ENCODE results near the gene SLC28A3.

Gene SLC28A3

DNA sequence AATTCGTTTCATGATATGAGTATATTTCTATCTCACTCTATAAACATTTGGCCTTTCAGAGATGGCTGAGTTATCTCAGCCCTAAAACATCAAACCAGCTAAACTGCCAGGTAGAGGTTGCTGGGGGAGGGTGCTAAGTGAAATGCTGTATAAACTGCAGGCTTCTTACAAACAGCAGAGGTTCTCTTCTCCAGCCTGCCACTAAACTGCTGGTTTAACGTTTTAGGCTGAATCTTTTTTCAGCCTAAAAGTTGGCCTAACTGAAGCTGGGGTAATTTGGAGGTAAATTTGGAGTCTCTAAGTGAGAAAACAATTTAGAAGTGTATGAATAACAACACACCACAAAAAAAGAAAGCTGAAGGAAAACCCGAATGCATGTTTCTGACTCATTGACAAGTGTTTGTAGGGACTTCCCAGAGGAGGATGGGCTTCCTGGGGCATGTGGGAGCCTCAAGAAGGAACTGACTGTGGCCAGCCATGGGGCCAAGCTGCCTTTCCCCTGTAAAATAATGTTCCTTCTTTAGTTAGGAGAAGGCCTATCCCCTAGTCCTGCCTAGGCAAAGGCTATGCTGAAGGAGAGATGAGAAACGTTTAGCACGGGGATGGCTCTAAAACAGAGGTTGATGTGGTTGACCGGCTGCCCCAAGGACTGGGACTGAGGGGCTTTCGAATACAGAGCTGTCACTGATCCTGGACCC, 44.3 kb downstream of the SLC28A3 start:
- no peak for DNase-seq

DNA sequence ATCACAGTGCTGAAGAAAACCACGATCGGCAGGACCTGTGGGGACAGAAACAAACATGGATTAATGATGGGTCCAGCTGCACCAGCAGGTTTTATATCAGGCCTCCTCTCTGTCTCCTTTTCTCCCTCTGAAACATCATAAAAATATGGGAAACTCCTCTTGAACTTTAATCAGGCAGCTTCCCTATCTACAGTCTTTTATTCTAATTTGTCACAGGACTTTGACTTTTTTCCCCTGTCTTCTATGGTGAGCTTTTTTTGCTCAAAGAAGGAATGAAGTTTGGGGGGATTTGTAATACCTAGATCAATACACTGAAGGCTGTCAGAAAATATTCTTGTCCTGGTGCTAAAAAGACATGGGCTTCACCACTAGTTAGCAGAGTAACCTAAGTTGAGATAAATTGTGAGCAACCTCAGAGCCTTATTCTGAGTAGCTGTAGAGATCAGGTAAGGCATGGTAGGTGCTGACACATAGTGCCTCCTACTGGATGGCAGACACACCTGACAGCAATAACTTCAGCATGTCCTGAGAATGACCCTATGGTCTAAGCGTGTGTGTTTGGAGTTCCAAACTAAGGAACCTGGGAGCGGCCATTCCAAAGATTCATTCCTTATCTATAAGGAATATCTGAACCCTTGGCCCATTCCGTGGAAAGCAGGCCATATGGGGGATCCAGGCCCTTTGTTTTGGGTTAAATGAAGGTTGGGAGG, 46.2 kb downstream of the SLC28A3 start:
- DNase-seq, result no peak

DNA sequence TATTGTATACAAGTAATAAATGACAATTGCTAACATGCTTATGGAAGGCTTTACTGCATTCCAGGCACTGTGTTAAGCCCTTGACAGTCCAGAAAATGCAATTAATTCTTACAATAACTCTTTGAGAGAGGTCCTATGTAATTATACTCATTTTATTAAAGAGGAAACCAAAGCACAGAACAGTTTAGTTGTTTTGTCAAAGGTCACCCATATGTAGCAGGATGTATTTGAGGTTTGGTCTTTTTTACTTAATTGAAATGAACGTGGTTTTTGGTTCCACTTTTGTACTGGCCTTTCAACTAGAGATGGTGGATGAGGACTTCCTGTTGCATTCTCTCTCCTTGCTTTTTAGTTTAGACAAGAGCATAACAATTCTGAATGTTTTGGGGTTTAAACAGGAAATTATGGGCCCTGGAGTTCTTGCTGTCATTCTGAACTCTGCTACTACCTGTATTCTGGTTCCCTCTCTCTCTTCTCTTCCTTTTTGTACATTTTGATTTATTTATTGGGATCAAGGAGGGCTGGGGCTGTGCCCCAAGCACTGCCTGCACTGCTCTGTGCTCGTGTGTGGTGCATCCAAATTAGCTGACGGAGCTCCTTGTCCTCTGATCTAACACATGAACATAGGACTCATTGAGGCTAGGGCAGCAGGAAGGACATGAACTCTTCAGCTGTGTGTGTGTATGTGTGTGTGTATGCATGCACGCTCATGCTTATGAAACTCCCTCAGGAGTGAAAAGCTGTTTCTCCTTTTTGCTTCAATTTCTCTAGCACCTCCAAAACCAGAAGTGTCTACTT, 47.4 kb downstream of the SLC28A3 start:
- DNase-seq, result no peak

GRCh38 chr9:84285381-84285780, 55.2 kb downstream of the SLC28A3 start:
- no peak for DNase-seq

GRCh38 chr9:84283946-84284345, 56.6 kb downstream of the SLC28A3 start:
- DNase-seq, result no peak

GRCh38 chr9:84278130-84278529, 62.4 kb downstream of the SLC28A3 start:
- DNase-seq, result no peak

GRCh38 chr9:84277646-84278045, 62.9 kb downstream of the SLC28A3 start:
- no peak for DNase-seq

DNA sequence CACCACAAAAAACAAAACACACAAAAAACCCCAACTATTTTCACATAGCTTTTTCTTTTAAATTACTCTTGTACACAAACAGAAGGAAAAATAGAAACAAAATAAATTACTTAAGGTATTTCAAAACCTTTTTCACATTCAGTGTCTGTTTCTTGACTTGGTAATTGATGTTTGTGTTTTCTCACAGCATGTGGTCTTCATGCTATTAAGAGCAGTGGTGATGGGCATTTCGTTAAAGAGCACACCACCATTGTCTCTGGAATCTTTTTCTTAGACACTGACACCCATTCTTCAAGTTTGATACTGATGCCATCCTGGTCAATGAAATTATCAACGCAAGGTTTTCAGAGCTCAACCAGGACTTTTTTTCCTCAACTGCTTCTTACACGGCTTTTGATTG, 63.8 kb downstream of the SLC28A3 start:
- no peak for DNase-seq

DNA sequence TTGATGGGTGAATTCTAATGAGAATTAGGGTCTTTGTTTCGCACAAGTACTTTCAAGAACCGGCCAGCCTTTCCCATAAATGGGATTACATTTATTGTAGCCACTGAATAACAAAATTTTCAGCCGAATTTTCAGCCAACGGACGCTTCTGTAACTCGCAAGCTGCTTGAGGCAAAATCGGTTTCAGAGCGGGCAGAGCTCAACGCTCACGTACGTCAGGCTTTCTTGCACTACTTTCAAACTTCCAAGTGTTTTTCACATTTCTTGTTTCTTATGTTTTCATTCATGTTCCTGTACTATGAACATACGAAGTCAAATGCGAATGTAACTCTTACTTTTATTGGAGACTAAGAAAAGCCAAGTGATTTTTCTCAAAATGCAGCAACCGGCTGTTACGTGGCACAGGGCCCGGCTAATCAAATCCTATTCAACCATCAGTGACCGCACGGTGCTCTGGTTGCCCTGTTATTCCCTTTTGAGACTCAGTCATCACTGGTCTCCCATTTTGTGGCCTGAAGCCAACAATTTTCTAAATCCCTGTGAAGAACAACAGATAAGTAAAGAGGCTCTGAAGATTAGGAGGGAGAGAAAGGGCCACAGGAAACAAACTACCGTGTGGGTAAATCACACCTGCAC, 68.5 kb downstream of the SLC28A3 start:
- DNase-seq, result no peak

- no peak for DNase-seq
These were observed 69.0 kb downstream of the SLC28A3 start for GRCh38 chr9:84271531-84271900.

DNA sequence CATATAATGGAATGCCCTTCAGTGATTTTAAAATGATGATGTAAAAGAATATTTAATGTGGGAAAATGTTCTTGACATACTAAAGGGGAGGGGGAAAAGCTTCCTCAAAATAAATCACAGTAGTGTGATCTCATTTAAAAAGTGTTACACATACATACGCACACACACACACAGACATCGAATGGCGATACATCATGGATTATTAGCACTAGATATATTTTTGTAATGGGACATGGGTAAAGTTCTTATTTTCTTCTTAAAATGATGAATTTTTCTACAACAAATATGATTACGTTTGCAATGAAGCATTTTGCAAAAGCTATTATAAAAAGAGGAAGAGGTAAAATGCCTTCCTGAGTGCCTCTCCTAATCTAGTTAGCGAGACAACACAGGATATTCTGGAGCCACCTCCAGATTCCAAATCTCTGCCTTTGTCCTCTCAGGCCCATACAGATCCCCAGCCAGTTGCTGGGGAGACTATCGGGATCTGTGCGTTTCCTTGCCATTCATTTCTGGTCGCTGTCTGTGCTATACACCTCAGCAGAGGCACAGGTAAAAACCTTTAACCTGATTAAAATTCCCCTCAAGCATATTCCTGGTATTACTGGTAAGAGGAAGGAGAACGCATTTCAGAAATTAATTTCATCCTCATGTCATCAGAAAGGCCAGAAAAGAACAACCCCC, 69.6 kb downstream of the SLC28A3 start:
- DNase-seq, result no peak

DNA sequence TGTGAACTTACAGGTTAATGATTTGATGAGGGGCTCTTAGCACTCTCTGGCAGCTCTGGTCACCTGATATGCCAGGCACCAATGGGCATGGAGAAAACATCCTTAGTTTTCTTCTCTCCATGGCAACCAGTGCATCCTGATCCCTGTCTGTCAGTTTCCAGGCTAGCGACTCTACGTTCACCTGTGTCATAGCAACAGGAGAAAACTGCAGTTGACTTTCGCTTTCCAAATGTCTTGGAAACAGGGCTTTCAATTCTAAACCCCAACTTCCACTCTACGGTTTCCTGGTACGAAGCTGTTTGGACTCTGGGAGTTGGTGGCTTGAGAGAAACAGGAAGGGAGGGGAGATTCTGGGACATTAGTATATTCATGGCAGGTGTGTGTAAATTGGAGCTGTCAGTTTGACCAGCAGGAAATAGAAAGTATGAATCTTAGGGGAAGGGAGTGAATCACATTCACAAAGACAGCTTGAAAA, 74.4 kb downstream of the SLC28A3 start:
- no peak for DNase-seq

DNA sequence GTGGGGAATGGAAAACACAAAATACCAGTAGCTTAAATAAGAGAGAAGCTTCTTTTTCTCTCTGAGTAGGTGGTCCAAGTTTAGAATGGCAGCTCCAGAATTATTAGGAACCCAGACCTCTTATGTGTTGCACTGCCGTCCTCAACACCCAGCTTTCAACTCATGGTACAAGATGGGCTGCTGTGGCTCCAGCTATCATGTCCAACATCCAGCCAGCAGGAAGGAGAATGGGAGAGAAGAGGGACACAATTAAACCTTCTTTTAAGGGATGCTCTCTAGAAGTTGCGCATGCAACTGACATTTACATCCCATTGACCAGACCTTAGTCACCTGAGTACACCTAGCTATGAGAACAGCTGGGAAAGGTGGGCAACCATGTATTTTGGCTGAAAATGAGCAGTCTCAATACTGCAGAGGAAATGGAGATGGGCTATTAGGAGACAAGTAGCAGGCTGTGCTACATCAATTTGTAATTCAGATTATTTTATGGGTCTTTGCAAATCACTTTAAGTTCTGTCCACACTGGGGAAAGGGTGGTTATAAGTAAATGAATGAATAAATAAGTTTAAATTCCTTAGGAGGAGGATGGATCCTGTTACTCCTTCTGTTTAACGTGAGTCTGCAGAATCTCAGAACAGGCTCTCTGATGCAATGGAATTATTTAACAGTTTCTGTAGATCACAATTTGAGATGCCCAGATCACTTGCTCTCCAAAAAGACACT, 76.1 kb downstream of the SLC28A3 start:
- no peak for DNase-seq

GRCh38 chr9:84261070-84261746, 79.3 kb downstream of the SLC28A3 start:
- DNase-seq, result peak; percentile 25

GRCh38 chr9:84258371-84258770, 82.2 kb downstream of the SLC28A3 start:
- DNase-seq, result no peak

DNA sequence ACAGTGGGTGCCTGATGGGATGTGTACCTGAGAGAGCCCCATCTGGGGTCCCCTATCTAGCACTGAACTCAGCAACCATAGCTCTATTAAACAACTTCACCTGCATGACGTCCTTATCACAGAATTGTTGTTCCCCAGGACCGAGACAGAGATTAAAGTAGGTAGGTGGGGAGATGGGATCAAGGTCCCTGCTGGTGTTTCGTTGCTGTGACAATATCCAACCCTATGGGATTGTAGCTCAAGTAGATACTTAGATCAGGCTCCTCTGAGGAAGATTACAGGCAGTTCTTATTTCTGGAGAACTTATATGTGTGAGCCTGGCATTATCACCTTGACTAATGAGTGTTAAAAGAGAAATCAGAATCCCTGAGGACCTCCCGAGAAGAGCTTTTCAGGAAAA, 84.9 kb downstream of the SLC28A3 start:
- DNase-seq, result no peak

DNA sequence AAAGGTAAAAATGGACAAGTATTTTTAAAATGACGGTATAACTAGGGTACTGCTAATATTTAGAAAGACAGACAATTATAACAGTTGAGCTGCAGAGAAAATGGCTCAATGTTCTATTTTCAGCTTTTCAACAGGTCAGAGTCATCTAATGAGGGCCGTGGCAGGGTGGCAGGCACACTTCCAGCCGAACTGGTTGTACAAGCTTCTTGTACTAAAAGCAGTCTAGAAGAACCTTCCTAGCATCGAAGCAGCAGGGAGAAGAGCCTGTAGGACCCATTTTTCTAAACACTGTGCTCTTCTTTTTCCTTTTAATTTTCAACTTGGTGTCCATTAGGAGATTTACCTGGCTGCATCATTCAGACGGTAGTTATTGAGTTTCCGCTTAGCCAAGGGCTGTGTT, 85.6 kb downstream of the SLC28A3 start:
- no peak for DNase-seq

- DNase-seq, result no peak
These were observed 88.6 kb downstream of the SLC28A3 start for GRCh38 chr9:84251921-84252320.

DNA sequence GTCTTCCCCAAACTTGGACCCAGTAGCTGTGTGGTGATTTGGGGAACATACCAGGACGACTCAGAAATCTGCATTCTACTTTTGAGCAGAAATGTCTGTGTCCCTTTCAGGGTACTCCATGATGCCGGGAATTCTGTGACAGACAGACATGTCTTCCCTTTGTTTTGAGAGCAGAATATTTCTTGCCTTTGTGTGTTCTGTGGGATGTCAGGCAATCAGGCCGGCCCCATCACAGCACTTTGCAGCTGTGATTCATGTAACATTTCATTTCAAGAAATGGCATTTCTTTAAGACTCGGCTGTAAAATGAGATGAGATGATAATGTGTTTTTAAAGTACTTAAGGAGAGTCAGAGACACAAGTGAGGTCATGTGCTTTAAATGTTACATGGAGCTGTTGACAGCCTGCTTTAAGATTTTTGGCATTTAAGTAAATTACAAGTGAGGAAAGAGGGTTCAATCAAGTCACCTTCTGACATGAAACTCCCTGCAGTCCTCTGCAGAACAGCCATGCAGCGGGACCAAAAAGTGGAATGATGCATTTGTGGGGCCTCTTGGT, 98.7 kb downstream of the SLC28A3 start:
- DNase-seq, result no peak

DNA sequence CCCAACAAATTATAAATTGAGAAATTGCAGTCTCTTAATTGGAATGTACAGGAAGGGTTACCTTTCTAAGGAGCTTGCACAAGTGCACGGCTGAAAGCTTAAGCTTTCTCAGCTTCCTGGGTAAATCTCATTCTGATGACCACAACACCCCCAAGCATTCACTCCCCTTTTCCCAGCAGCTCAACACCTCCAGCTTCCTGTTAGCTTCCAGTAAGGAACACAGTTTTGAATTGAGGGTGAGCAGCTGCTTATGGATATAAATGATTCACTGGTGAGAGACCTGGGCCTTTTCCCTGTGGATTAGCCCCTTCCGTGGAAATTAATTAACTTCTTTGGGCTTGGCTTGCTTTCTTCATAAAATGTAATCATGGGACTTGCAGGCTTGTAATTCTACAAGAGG, 101.2 kb downstream of the SLC28A3 start:
- no peak for DNase-seq

DNA sequence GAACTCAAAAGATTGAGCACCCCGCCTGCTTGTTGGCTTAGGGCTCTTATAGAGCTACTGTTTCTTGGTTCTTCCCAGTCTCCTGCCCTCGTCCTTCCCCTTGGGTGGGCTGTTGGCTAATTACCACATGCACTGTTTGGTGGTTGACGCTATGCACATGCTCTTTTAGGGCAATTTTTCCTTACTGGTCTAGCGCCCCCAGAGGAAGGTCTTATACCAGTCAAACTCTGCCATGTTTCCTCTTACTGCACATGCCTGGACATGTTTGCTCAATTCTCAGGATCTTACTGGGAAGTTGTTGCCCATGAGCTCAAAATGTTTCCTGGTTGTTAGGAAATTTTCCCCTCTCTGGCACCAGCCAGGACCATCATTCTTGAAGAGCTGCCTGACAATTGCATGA, 101.9 kb downstream of the SLC28A3 start:
- DNase-seq, result no peak
